Activated CD8-positive, alpha-beta memory T cell treated with anti-CD3 and anti-CD28 coated beads, Interleukin-2, amount 50 U/mL, for 1 hour (primary cell): ENCODE data around the gene NPAS3.

Source experiments
- DNase-seq: peaks from one replicate; pipeline ENCODE4 v3.0.0-alpha.2; 2020; ENCODE audit errors: extremely low read depth

NPAS3 gene

DNA sequence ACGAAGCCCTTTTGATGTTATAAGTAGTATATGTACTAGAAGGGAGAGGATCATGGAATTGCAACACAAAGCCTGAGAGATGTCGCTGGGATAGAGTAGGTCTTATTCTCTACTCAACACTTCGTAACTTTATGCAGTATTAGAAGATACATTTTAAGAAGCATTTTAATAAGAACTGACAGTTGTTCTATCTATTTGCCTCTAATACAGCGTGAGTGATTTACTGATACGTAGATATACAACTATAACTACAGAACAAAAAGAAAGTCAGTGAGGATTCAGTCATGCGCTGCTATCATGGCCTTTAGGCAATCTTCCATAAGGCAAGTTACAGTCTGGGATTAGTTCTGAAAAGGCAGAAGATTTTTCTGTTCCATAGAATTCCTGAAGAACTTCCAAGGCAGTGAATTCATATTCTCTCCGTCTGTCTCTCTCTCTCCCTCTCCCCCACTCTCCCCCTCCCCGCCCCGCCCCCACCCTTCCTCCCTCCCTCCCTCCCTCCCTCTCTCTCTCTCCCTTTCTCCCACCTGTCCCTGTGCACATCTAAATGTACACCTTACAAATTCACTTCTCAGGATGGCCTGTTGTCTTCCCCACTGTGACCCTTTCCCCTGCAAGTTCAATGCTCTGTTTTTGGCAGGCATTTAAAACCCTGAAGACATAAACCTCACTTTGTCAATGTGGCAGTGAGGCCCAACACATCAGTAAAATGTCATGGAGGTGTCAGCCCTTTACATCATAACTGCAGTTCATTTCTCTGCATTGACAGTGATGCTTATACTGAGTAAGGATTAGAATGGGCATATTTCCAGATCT is 541.6 kb downstream of the NPAS3 start:
- DNase-seq = no peak

DNA sequence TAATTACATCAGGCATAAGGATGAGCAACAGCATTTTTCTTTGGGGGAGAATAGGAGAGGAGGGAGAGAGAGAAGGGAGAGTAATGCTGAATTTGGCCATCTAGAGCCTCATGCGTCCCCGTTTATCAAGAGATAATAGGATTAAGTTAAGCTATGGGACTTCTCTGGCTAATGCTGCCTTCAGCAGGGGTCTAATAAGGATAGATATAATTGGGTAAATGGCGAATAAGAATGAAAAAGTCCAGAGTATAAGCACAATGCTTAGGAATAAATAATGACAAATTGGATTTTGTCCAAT is 542.2 kb downstream of the NPAS3 start:
- no peak for DNase-seq

DNA sequence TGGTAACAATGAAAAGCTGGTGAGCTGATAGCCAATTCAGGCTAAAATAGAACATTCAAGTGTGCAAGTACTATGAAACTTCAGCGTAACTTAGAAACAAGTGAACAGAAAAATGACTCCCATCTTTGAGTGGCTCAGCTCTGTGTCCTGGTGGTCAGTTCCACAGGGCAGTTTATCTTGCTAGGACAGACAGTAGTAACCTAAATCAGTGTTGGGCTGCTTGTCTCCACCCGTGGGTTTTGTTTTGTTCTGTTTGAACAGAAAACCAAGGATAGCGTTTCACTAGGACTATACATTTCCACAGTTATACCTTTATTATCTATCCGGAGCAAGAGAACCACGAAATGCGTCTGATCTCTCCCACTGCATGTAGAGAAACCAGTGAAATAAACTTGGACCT is 544.4 kb downstream of the NPAS3 start:
- no peak for DNase-seq

DNA sequence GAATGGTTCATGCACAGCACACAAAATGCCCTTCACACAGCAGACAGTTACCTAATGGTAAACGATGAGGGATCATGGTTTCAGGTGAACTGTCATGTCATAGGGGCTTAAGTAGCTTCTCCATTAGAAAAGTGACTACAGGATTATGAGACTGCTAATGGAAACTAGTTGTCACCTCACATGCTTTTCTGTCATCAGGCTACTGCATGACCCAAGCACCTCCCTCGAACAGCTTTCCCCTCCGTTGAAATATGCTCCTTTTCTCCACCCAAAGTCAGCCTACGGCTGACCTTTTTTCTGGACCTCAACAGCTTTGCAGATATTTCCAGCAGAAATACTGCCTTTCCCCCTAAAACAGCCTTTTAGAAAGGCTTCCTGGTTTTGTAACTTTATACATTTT is 544.9 kb downstream of the NPAS3 start:
- DNase-seq = no peak

DNA sequence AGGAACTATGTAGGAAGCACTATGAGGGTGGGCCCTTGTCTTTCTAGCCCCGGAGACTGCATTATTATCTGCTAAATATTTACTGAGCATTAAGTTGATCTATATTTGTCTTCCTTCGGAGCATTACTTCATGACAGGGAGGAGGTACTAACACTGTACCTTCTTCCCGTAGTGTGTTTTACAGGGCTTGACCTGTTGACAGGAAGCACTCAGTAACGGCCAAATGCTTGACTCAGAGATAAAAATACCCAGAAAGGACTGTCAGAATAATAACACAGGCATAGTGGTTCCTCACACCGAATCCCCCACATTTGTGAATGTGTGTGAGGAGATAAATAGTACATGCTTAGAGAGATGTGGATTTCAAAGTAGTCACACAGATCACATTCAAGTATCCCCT is 545.6 kb downstream of the NPAS3 start:
- DNase-seq = no peak

DNA sequence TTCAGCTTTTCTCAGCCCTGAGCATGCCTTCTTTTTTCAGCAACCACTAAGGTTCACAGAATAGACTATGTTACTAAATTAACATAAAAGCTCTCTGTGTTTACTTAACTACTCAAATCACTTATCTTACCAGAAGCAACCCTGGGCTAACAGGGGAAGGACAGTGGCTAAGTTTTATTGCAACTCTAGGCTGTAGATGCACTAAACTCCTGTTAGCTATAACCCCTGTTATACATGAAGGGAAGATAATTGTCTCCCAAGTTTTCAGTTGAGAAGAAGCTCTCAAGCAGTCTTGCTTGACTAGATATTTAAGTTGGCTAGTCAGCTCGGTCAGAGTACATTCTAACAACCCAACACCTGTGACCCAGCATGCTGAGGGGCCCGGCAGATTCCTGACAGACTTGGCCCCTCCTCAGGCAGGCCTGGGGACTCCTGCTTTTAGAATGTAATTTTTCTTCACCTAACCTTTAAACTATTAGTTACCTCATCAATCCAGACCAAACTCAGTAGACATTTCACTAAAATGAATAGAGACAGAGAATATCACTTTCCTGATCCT is 547.7 kb downstream of the NPAS3 start:
- no peak for DNase-seq

DNA sequence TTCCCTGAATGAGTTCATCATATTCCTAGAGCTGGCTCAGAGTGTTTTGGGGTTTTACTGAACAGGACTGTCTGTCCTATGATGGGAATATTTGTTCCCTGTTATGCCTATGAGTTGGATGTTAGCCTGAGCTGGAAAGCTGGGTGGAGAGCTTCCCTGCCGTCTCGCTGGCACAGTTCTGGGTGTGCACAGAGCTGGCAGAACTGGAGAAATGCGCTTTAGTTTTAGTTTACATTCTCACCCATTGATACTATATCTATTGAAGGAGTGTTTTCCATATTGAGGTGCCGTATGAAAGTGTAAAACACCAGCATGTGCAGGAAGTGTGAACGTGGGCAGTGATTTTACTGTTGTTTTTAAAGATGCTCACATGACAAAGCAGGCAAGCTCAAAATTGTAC is 549.9 kb downstream of the NPAS3 start:
- DNase-seq = no peak

DNA sequence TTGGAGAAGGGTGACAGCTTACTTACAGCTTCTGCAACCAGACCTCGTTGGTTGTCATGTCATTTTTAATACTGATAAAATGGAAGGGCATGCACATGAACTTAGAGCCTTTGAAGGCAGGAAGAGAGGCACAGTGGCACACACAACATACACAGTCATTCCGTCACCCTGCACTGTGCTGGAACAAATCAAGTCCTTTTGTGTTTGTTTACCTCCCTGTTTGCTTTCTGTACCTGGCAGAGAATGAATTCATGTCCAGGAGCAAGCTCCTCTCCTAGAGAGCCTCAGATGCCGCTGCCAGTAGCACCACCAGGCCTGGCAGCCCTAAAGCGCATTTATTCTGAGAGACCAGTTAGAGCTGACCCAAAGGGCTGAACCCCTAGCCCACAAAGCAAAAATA is 551.9 kb downstream of the NPAS3 start:
- DNase-seq = no peak

DNA sequence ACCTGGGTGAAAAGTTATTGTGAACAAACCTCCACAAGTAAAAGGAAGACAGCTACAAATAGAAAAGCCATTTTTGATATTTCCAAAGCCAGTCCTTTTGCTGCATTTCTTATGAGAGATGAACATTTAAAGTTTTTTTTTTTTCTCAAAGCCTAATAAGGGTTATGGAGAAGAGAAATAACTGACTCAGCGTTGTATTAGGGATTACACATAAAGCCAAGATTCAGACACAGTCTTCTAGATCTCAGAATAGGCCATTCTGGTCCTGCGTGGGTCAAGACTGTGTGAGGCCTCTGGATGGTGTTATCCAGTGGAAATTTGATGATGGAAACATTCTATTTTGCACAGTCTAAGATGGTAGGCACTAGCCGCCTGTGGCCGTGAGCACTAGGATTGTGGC is 552.4 kb downstream of the NPAS3 start:
- DNase-seq = no peak

DNA sequence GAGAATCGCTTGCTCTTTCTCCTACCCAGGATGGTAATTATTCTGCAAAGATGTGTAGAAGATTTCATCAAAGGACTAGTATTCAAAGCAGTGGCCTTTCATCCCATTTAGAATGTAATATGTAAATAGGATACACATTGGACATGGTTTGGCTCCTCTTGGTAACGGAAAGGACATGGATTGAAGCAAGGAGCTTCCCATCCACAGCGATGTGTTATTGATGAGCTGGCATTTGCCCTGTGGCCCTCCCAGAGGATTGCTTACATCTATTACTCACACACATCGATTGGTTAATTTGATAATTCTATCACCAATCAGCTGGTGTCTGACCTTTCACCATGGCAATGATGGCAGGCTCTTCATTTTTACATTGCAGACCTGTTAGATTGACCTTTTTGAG is 553.8 kb downstream of the NPAS3 start:
- DNase-seq = no peak

DNA sequence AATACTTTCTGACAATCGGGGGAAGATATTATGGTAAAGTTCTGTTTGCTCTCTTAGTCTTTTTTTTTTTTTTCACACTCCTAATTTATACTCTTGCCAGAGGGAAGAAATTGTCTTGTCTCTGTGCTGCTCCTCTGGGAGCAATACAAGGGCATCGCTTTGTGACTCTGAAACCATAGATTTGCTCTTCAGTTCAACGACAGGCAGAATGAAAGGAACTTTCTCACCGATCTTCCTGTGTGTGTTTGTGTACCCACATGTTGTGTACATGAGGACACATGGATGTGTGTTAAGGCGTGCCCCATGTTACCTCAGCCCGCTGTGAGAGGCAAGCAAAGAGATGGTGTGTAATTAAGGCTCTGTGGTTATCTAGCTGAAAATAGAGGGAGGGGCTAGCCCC is 554.6 kb downstream of the NPAS3 start:
- DNase-seq = no peak

DNA sequence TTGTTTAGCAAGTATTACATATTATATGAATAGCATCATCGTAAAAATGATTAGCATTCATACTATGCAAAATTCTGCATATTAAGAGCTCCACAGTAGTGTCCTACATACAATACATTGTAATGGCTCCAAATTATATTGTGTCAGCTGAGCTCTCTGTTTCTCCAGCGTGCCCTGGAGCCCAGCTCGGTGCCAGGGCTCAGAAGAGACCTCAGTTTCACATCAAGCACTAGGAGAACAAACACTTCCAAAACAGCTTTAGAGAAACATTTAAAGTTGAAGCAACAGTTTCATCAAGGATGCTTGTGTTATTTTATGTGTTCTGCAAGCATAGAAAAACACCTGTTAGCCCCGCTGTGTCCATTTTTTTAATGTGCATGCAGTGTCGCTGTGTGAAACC is 555.3 kb downstream of the NPAS3 start:
- DNase-seq = no peak

DNA sequence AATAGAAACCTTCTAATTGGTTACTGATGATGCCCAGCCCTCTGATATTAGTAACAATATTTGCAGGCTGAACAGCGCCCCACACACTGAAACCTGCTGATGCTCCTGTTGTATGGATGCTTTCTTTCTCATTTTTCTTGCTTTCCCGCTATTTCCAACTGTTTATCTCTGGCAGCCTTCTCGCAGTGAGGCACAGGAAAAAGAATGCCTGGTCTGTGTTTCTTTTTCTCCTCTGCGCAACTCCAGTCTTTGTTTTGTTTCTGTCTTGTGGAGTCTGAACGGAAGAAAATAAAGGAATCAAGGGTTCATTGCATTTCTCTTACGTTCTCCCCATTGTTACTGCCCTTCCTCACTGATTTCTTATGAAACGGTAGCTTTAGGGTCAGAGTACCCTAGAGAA is 561.0 kb downstream of the NPAS3 start:
- DNase-seq = no peak

DNA sequence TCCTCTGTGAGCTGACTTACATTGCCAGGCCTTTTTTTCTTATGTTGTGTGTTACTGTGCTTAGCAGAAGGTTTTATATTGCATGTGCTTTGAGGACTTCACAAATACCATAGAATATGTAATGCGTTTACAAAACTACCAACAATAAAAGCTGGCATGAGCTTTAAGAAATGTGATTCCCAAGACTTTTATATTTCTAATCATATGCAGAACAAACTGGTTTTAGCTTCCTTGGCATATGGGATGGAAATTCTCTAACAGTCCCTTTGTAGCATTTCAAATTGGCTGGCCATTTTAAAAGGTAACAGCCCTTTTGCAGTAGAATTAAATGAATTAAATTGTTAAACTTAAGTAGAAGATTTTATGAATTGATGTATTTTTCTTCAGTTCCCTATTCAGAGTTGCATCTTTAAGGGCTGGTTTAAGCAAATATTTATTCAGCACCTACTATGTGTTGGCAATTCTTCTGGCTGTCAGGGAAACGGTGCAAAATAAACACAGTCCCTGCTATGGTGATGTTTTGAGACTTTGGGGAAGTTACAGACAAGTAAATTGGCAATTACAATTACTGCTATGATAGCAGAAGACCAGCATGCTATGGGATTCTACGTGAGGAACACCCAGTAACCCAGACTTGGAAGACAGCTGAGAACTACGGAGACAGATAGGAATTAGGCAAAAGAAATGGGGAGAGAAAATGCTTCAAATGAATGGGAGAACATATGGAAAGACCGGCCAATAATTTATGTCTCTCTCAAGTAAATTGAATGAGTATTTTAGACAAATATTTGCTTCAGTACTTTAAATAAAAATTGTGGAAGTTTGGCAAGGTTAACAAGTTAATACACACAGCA is 565.8 kb downstream of the NPAS3 start:
- DNase-seq = no peak

DNA sequence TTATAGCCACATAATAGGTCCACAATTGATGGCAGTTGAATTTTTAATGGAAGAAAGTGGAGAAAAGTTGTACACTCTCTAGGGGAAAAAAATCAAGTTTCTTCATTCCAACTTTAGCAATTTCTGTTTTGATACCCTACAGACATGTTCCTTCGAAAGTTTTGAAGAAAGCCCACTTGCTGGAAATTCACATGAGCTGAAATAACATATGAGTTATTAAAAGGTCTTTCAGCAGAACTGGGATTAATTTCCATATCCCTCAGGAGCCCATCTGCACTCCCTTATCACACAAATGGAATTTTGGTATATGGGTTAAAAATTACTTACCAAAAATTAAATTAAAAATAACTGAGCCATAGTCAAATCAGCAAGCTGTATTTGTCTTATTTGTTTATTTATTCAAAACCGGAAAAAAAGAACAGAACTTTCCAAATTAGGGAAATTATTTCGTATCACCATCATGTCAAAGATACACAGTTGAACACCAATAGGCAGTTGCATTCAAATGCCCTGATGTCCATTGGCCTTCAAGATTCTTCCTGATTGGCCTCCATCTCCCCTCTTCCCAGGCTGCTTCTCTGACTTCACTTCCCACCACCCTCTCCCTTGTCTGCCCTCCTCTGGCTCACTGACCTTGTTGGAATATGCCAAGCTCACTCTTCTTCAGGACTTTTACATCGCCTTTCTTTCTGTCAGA is 566.7 kb downstream of the NPAS3 start:
- DNase-seq = no peak

DNA sequence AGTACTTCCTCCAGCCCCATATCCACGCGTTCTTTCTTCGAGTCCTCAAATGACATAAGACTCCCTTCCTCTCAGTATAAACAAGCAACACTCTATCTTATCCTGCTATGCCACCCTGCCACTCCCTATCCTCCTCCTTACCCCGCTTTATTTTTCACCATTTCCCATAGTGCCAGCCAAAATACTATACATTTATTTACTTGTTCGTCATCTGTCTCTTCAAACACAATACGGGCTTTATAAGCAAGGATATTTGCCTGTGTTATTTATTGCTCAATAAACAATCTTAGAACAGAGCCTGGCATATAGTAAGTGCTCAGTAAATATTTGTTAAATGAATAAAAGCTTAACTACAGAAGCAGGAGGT is 567.3 kb downstream of the NPAS3 start:
- DNase-seq = no peak

DNA sequence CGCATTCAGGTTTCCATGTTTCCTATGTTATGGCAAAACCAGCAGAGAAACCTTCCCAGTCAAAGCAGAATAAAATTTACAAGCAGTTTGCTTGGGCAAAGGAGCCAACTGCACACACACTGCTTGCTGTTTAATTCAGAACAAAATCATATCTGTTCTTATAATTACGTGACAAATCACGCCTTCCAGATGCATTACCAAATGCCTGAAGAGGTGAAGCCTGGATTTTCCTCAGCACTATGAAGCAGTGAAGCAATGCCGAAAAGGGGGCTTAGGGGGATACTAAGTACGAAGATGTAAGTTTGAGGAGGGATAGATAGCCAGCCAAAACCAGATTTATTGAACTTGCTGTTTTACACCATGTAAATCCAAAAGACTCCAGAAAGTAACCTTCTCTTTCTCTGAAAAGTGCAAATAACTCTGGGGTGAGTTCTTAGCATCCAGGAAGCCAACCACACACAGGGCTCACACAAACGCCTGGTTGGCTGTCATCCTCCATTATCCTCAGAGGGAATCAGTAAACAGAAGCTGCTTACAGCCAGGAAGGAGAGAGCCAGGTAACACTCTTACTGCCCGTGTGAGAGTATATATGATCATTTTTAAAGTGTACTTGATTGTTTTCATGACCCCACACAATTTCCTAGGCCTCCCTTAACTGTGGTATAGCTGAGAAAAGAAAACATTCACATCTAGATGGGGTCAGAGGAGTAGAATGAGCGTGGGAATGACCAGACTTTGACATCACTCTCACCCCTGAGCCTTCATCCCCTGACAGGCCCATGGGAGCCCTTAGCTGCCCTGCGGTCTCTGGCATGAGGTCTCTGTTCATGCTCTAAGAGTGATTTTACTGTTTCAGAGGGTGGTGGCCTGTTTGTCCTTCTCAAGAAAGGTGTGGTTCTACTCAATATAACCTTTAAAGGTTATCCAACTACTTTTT is 569.7 kb downstream of the NPAS3 start:
- DNase-seq = no peak

DNA sequence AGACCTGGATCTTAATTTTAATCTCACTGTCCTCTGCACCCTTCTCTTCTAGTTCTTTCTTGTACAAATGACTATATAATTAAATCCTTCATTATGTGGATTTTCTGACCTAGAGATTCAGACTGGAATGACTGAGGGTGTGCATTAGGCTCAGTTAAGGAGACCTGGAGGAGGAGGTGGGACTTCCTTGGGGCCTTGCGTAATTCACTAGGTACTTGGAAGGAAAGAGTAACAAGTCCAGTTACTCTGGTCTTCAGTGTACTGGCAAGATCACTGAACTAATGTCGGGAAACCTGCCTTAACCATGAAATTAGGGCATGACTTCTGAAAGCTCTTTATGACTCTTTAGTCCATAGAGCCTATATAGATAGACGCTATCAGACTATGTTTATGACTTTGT is 570.8 kb downstream of the NPAS3 start:
- DNase-seq = no peak

DNA sequence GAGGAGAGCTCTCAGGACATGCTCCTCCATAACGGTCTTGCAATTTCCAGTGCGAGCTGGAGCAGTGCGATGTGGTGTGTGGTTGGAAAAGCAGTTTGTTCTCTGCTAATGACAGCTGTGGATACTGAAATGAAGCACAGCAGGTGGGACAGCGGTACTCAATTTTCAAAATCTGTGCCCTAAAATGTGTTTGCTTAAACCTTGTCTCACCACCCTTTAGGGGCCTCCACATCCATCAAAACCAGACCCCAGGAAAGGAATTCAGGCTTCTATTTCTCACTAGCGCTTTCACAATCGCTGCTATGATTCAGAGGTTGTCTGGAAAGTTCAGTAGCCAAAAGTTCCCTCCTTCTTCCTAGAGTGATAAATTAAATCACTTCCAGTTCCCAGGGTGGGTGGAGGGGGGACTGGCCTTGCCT is 571.4 kb downstream of the NPAS3 start:
- DNase-seq = no peak

DNA sequence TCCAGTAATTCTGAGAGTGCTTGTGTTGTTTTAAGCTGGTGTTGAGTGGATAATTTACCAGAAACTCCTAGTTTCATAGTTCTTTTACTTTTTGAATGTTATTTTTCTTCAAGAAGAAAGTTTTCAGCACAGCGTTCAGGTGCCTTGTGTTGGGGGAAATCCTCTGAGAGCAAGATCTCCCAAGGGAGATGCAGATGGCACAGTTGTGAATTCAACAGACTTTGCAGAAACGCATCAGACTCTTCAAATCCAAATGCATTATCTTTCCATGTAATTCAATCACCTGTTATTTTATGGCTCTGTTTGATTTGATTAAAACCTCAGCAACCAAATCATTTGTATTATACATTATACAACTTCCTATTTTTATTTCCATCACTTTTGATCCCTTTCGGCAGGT is 572.3 kb downstream of the NPAS3 start:
- no peak for DNase-seq

DNA sequence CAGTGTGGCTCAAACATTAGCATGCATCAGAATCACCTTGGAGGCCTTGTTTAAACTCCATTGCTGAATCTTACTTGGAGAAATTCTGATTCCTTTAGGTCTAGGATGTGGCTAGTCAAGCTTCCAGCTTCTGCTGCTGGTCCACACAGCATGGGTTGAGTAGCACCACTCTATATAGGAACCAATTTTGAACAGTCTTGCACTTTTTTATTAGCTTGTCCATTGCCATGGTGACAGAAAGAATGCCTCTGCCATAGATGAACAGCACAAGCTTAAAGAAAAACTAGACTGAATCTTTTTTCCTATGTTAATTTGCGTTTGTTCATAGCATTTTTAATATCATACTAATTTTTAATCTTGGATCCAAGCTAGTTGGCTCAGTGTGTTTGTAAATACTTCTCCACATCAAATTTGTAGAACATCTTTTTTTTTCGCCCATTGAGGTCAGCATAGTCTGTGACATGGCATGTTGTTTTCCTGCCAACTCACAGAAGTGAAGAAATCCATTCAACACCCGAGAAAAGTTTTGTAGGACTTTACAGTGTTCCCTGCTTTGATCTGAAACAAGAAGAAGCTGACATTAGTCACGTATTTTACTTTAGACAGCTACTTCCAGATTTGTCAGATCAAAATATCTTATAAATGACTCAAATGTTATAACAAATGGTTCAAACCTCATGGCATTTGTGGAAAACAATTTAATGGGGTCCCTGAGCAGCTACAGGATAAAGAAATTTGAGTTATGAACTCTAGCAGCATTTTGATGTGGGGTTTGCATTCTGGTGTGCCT is 573.4 kb downstream of the NPAS3 start:
- no peak for DNase-seq
